GM23338 (cell line): ENCODE measurements around the gene SLC25A18. TPM values are rescaled to one million over a fixed set of nuclear protein-coding genes. Genes with fewer than 3 reads are reported as not detected.

ENCODE experiments used
- ATAC-seq: fragments of 200-7000 bp; cut with Tn5 transposase; 3 replicates; pipeline ENCODE4 v1.9.1; 2020
- DNase-seq: peaks from one replicate; pipeline ENCODE4 v3.0.0-alpha.2; 2015; ENCODE audit warnings: low spot score
- H2AFZ ChIP-seq: fragments of 200-600 bp; sonication (generic); 2 replicates; pipeline ENCODE4 v1.8.0; 2016; ENCODE audit warnings: antibody characterized with exemption, mild to moderate bottlenecking, moderate library complexity
- H3F3A ChIP-seq: fragments of 200-600 bp; sonication (generic); replicated peaks from 2 replicates; pipeline ENCODE4 v1.8.0; 2017; ENCODE audit warnings: antibody characterized with exemption, mixed run types, low read depth
- H3K27ac ChIP-seq: fragments of 200-600 bp; sonication (generic); 2 replicates; pipeline ENCODE4 v1.6.1; 2016; ENCODE audit warnings: low read depth
- H3K27me3 ChIP-seq: fragments of 200-600 bp; sonication (generic); 2 replicates; pipeline ENCODE4 v1.8.0; 2016; ENCODE audit warnings: mild to moderate bottlenecking, mixed run types, moderate library complexity; ENCODE audit not compliant: insufficient read depth
- H3K36me3 ChIP-seq: fragments of 200-600 bp; sonication (generic); 2 replicates; pipeline ENCODE4 v1.8.0; 2016; ENCODE audit warnings: mild to moderate bottlenecking; ENCODE audit not compliant: insufficient read depth
- H3K4me1 ChIP-seq: fragments of 200-600 bp; sonication (generic); 2 replicates; pipeline ENCODE4 v1.8.0; 2016; ENCODE audit warnings: mild to moderate bottlenecking, moderate library complexity; ENCODE audit not compliant: insufficient read depth
- H3K4me2 ChIP-seq: fragments of 200-600 bp; sonication (generic); 2 replicates; pipeline ENCODE4 v1.7.1; 2017; ENCODE audit warnings: mixed run types
- H3K4me3 ChIP-seq: fragments of 200-600 bp; sonication (generic); 2 replicates; pipeline ENCODE4 v1.6.1; 2016; ENCODE audit warnings: mixed run types
- H3K79me2 ChIP-seq: fragments of 200-600 bp; sonication (generic); replicated peaks from 2 replicates; pipeline ENCODE4 v1.8.0; 2017; ENCODE audit warnings: mild to moderate bottlenecking; ENCODE audit not compliant: insufficient read depth
- H3K9me2 ChIP-seq: fragments of 200-600 bp; sonication (generic); 2 replicates; pipeline ENCODE4 v1.8.0; 2017; ENCODE audit not compliant: insufficient read depth
- H4K20me1 ChIP-seq: fragments of 200-600 bp; sonication (generic); replicated peaks from 2 replicates; pipeline ENCODE4 v1.8.0; 2017; ENCODE audit warnings: mild to moderate bottlenecking; ENCODE audit not compliant: insufficient read depth
- H3K27ac Mint-ChIP-seq: 2 replicates; pipeline ENCODE4 v1.8.0; 2020; ENCODE audit warnings: inconsistent platforms, mild to moderate bottlenecking, moderate library complexity, mixed read lengths
- H3K27me3 Mint-ChIP-seq: 3 replicates; pipeline ENCODE4 v1.8.0; 2022; ENCODE audit warnings: low read depth, mild to moderate bottlenecking, moderate library complexity, mixed read lengths, inconsistent platforms; ENCODE audit not compliant: insufficient read depth, poor library complexity
- H3K36me3 Mint-ChIP-seq: 3 replicates; pipeline ENCODE4 v1.8.0; 2021; ENCODE audit warnings: low read depth, mild to moderate bottlenecking, inconsistent platforms, moderate library complexity, mixed read lengths
- H3K4me1 Mint-ChIP-seq: 3 replicates; pipeline ENCODE4 v1.8.0; 2020; ENCODE audit warnings: mild to moderate bottlenecking, inconsistent platforms, mixed read lengths
- H3K4me3 Mint-ChIP-seq: 3 replicates; pipeline ENCODE4 v1.8.0; 2021; ENCODE audit warnings: moderate library complexity, mild to moderate bottlenecking, inconsistent platforms, mixed read lengths
- H3K9me3 Mint-ChIP-seq: 3 replicates; pipeline ENCODE4 v1.8.0; 2020; ENCODE audit warnings: moderate library complexity, mild to moderate bottlenecking, inconsistent platforms, mixed read lengths
- CREB1 ChIP-seq: fragments of 250-450 bp; sonication (Bioruptor Pico); IDR thresholded peaks from 2 replicates; pipeline ENCODE4 v1.5.0; 2020; ENCODE audit warnings: low read depth, mild to moderate bottlenecking, moderate library complexity
- CTCF ChIP-seq, 2 experiments: fragments of 200-600 bp in 1 of 2; sonication (generic) in 1 of 2; conservative IDR thresholded peaks; 2 replicates each; pipeline versions ENCODE4 v1.5.1 to v1.6.1; 2016 to 2017; ENCODE audit warnings: antibody characterized with exemption in 2 of 2, low read depth in 2 of 2, mild to moderate bottlenecking in 2 of 2, moderate library complexity in 1 of 2
- ETS1 ChIP-seq: IDR thresholded peaks from 2 replicates; pipeline ENCODE4 v1.6.1; 2016; ENCODE audit warnings: antibody characterized with exemption
- EZH2 ChIP-seq: fragments of 200-600 bp; sonication (generic); IDR thresholded peaks from one replicate; pipeline ENCODE4 v1.8.0; 2017; ENCODE audit warnings: antibody characterized with exemption, mild to moderate bottlenecking, low read depth; ENCODE audit not compliant: unreplicated experiment
- EZH2phosphoT487 ChIP-seq: fragments of 200-600 bp; sonication (generic); IDR thresholded peaks from one replicate; pipeline ENCODE4 v1.8.1; 2018; ENCODE audit warnings: antibody characterized with exemption; ENCODE audit not compliant: unreplicated experiment
- JUNB ChIP-seq: IDR thresholded peaks from one replicate; pipeline ENCODE4 v1.6.1; 2016; ENCODE audit warnings: antibody characterized with exemption; ENCODE audit not compliant: unreplicated experiment
- NANOG ChIP-seq: IDR thresholded peaks from 2 replicates; pipeline ENCODE4 v1.6.1; 2016; ENCODE audit warnings: antibody characterized with exemption, borderline replicate concordance
- POLR2AphosphoS5 ChIP-seq: IDR thresholded peaks from 2 replicates; pipeline ENCODE4 v1.6.1; 2016; ENCODE audit warnings: antibody characterized with exemption, low read depth
- REST ChIP-seq: IDR thresholded peaks from one replicate; pipeline ENCODE4 v1.6.1; 2018; ENCODE audit warnings: antibody characterized with exemption; ENCODE audit not compliant: unreplicated experiment
- STAT1 ChIP-seq: IDR thresholded peaks from one replicate; pipeline ENCODE4 v1.6.1; 2016; ENCODE audit warnings: antibody characterized with exemption; ENCODE audit not compliant: unreplicated experiment
- ZNF114 ChIP-seq: fragments of 250-450 bp; sonication (Bioruptor Pico); IDR thresholded peaks from 2 replicates; pipeline ENCODE4 v1.5.0; 2020; ENCODE audit warnings: mild to moderate bottlenecking, moderate library complexity
- ZNF331 ChIP-seq: fragments of 250-450 bp; sonication (Bioruptor Pico); IDR thresholded peaks from 2 replicates; pipeline ENCODE4 v1.5.0; 2020; ENCODE audit warnings: low read depth, mild to moderate bottlenecking, moderate library complexity
- ZNF462 ChIP-seq: fragments of 250-450 bp; sonication (Bioruptor Pico); IDR thresholded peaks from 2 replicates; pipeline ENCODE4 v1.5.0; 2020; ENCODE audit warnings: mild to moderate bottlenecking, moderate library complexity
- polyA plus RNA-seq: library from polyadenylated mRNA; unstranded; fragments of >200 nt; fragmentation: Nextera tagmentation; extraction: Ambion mirVana; gene quantifications from 2 replicates; pipeline ENCODE4 v1.2.1, GENCODE V29; 2016
- total RNA-seq: library from RNA; depleted of rRNA; stranded (reverse); fragments of >200 nt; shearing (Covaris generic); gene quantifications from 2 replicates; pipeline ENCODE4 v1.2.3, GENCODE V29; 2014

The SLC25A18 gene
- total and polyA plus RNA-seq, 2 experiments from 2014 or later: 1.2 to 1.9 TPM

DNA sequence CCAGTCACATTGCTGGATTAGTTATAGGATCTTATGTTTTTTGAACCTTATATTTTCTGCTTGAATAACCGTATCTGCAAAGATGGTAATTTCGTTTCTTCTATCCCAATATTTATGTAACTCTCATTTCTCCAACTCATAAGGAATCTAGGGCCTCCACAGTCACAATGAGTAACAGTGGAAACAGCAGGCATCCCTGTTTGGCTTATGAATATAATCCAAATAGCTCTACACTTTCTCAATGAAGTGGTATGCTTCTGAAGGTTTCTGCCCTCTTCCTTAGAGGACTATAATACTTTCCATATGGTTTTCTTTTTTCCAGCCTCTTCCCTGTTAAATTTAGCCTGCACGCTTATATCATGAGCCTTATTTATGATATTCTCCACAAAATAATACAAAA is 48.8 kb downstream of the SLC25A18 start:
- Histone ChIP-seq H3K36me3 (peaks cover 32% of the 10 kb centered on the region), H3K79me2 (peaks cover 16% of the 10 kb centered on the region; the same call in 1 of the 2 replicates), H2AFZ (no peak overlapping the region), H3K27me3 (no peaks in the 10 kb centered on the region), H3K27ac (no peak overlapping the region), H3K9me2 (no peaks in the 10 kb centered on the region), H3K4me3 (no peak overlapping the region), H3K4me2 (no peak overlapping the region), H3F3A (no peaks in the 10 kb centered on the region; the same call in 1 of the 2 replicates), H4K20me1 (peaks cover 21% of the 10 kb centered on the region), H3K4me1 (no peaks in the 10 kb centered on the region)
- Mint-ChIP-seq H3K4me3 (no peak overlapping the region), H3K36me3 (peaks cover 31% of the 10 kb centered on the region; the same call in 2 of the 3 replicates), H3K27me3 (no peaks in the 10 kb centered on the region), H3K4me1 (no peaks in the 10 kb centered on the region), H3K27ac (no peak overlapping the region), H3K9me3 (no peaks in the 10 kb centered on the region)
- TF ChIP-seq ZNF462 (CRISPR knock-in tag) (no peak), CREB1 (CRISPR knock-in tag) (no peak), JUNB (no peak), ZNF114 (no peak), ETS1 (no peak), POLR2AphosphoS5 (no peak), NANOG (no peak), ZNF331 (CRISPR knock-in tag) (no peak), REST (no peak), EZH2phosphoT487 (no peak), CTCF (conservative IDR thresholded peaks at IDR 0.05; ENCODE audit: low read depth in 2 of 2) (no peak), EZH2 (no peak), STAT1 (no peak)
- ATAC-seq: no peak
- no peak for DNase-seq
